ENCODE data around the gene GTF2IRD1.
"Not testable (repeated sequence)": the region's sequence is repeated elsewhere in the genome, so short reads cannot be mapped to it uniquely, and the experiment has no call there.

Gene GTF2IRD1

GRCh38 chr7:74489997-74490945, 36.6 kb downstream of the GTF2IRD1 start:
- DNase-seq (ENCODE audit: low read depth in 3 of 3) = no peak

- not testable (repeated sequence) for DNase-seq (ENCODE audit: low read depth in 3 of 3)
Measured at GRCh38 chr7:74491490-74491889, 37.8 kb downstream of the GTF2IRD1 start.

GRCh38 chr7:74493295-74493694, 39.6 kb downstream of the GTF2IRD1 start:
- no peak for DNase-seq (ENCODE audit: low read depth in 3 of 3)

GRCh38 chr7:74494076-74494548, 40.4 kb downstream of the GTF2IRD1 start:
- DNase-seq (ENCODE audit: low read depth in 3 of 3) = no peak

- no peak for DNase-seq (ENCODE audit: low read depth in 3 of 3)
Measured at GRCh38 chr7:74495112-74496086, 41.7 kb downstream of the GTF2IRD1 start.

- no peak for DNase-seq (ENCODE audit: low read depth in 3 of 3)
Measured at GRCh38 chr7:74496272-74496671, 42.6 kb downstream of the GTF2IRD1 start.

GRCh38 chr7:74496773-74497172, 43.1 kb downstream of the GTF2IRD1 start:
- not testable (repeated sequence) for DNase-seq (ENCODE audit: low read depth in 3 of 3)

GRCh38 chr7:74498354-74498753, 44.6 kb downstream of the GTF2IRD1 start:
- DNase-seq (ENCODE audit: low read depth in 3 of 3) = no peak

GRCh38 chr7:74498996-74499834, 45.5 kb downstream of the GTF2IRD1 start:
- DNase-seq (ENCODE audit: low read depth in 3 of 3) = no peak

- no peak for DNase-seq (ENCODE audit: low read depth in 3 of 3)
Measured at GRCh38 chr7:74499835-74500388, 46.2 kb downstream of the GTF2IRD1 start.

GRCh38 chr7:74501298-74501697, 47.6 kb downstream of the GTF2IRD1 start:
- no peak for DNase-seq (ENCODE audit: low read depth in 3 of 3)

GRCh38 chr7:74502216-74502891, 48.6 kb downstream of the GTF2IRD1 start:
- DNase-seq (ENCODE audit: low read depth in 3 of 3) = no peak

GRCh38 chr7:74503061-74503460, 49.4 kb downstream of the GTF2IRD1 start:
- no peak for DNase-seq (ENCODE audit: low read depth in 3 of 3)

- DNase-seq (ENCODE audit: low read depth in 3 of 3) = no peak
Measured at GRCh38 chr7:74503943-74504342, 50.2 kb downstream of the GTF2IRD1 start.

- no peak for DNase-seq (ENCODE audit: low read depth in 3 of 3)
Measured at GRCh38 chr7:74505471-74506324, 52.0 kb downstream of the GTF2IRD1 start.

GRCh38 chr7:74506325-74506724, 52.6 kb downstream of the GTF2IRD1 start:
- DNase-seq (ENCODE audit: low read depth in 3 of 3) = no peak

GRCh38 chr7:74507538-74508319, 54.0 kb downstream of the GTF2IRD1 start:
- DNase-seq (ENCODE audit: low read depth in 3 of 3) = no peak

GRCh38 chr7:74509453-74509852, 55.7 kb downstream of the GTF2IRD1 start:
- DNase-seq (ENCODE audit: low read depth in 3 of 3) = not testable (repeated sequence)

- no peak for DNase-seq (ENCODE audit: low read depth in 3 of 3)
Measured at GRCh38 chr7:74511345-74511744, 57.6 kb downstream of the GTF2IRD1 start.
